ENCODE data around the gene FBRSL1. TPM values are rescaled to one million over a fixed set of nuclear protein-coding genes. Genes with fewer than 3 reads are reported as not detected.

FBRSL1 gene
- total RNA-seq, 3 donors from 2014 or later (not counting 1 experiment from before 2014, with no cell fraction given): 67.5 to 78.0 (median 76.2) TPM

DNA sequence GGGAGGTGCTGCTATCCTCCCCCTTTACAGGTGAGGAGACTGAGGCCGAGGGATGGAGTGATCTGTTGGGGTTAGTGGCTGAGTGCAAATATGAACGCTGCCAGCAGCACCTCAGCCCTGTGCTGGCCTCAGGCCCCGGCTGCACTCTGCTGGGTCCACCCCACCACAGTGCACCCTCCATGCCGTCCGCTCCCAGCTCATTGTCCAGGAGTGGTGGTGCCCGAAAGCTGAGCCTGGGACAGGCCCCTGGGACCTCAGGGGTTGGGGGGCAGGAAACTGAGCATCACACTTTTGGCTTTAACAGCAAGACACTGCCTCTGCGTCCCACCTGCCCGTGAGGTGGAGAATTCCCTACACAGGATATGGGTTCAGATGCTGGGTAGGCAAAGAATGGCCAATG lies 31.5 kb upstream of the FBRSL1 start:
- no peaks in the 10 kb centered on the region for H3K27me3 Mint-ChIP-seq (ENCODE audit: low read depth in 2 of 2)
- H3K4me3 Mint-ChIP-seq: no peak overlapping the region
- Histone ChIP-seq H3K9me3 (ENCODE audit: control insufficient read depth, insufficient read depth, low read length) (no peaks in the 10 kb centered on the region), H3K36me3 (ENCODE audit: control insufficient read depth, insufficient read depth, low read length) (no peaks in the 10 kb centered on the region), H3K4me1 (ENCODE audit: control insufficient read depth, insufficient read depth, low read length) (peaks cover 32% of the 10 kb centered on the region), H3K4me3 (ENCODE audit: low read length) (no peak overlapping the region), H3K27me3 (ENCODE audit: control insufficient read depth, insufficient read depth, low read length) (no peaks in the 10 kb centered on the region), H3K27ac (ENCODE audit: low read length) (no peak overlapping the region)
- DNase-seq: no peak
- H3K4me1 Mint-ChIP-seq: peaks cover 5 to 24% of the 10 kb centered on the region in 2 donors
- H3K27ac Mint-ChIP-seq: no peak overlapping the region
- no peaks in the 10 kb centered on the region for H3K36me3 Mint-ChIP-seq
- no peak for ATAC-seq
- intact Hi-C loops (cut with micrococcal nuclease): no loop called here
- 87% methylated on average over 8 of the region's 8 CpGs for WGBS (ENCODE audit: insufficient coverage)
- H3K9me3 Mint-ChIP-seq: no peaks in the 10 kb centered on the region
- TF ChIP-seq, protein P1, sequence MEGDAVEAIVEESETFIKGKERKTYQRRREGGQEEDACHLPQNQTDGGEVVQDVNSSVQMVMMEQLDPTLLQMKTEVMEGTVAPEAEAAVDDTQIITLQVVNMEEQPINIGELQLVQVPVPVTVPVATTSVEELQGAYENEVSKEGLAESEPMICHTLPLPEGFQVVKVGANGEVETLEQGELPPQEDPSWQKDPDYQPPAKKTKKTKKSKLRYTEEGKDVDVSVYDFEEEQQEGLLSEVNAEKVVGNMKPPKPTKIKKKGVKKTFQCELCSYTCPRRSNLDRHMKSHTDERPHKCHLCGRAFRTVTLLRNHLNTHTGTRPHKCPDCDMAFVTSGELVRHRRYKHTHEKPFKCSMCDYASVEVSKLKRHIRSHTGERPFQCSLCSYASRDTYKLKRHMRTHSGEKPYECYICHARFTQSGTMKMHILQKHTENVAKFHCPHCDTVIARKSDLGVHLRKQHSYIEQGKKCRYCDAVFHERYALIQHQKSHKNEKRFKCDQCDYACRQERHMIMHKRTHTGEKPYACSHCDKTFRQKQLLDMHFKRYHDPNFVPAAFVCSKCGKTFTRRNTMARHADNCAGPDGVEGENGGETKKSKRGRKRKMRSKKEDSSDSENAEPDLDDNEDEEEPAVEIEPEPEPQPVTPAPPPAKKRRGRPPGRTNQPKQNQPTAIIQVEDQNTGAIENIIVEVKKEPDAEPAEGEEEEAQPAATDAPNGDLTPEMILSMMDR (IDR thresholded peaks at IDR 0.05): no peak

DNA sequence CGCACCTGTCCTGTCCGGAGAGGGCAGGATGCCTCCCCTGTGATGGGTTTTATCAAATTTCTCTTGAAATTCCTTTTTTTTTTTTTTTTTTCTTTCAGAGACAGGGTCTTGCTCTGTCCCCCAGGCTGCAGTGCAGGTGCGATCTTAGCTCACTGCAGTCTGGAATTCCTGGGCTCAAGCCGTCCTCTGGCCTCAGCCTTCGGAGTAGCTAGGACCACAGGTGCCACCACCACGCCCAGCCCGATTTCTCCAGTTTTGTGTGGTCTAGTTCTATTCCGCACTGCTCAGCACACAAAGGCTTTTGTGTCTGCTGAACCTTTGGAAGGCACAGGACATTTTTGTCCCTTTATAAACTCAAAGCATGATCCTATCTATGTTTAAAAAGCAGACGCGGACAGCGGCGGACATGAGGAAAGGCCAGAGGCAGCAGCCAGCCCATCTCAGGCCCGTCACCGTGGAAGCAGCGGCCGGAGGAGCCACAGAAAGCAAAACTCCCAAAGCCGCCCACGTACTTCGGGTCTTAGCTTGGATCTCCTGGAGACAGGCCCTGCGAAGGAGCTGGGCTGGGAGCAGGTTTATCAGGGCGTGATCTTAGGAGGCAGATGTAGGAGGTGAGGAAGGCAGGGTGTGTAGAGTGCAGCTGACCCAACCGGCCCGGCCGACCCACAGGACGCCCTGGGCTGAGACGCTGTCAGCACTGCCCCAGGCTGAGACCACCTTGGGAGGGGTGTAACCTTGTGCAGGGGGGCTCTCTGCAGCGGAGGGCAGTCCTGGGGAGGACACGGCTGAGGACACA lies 30.9 kb upstream of the FBRSL1 start:
- Histone ChIP-seq H3K36me3 (ENCODE audit: control insufficient read depth, insufficient read depth, low read length) (no peaks in the 10 kb centered on the region), H3K4me1 (ENCODE audit: control insufficient read depth, insufficient read depth, low read length) (peaks cover 29% of the 10 kb centered on the region), H3K27ac (ENCODE audit: low read length) (no peak overlapping the region), H3K9me3 (ENCODE audit: control insufficient read depth, insufficient read depth, low read length) (no peaks in the 10 kb centered on the region), H3K4me3 (ENCODE audit: low read length) (no peak overlapping the region), H3K27me3 (ENCODE audit: control insufficient read depth, insufficient read depth, low read length) (no peaks in the 10 kb centered on the region)
- peaks cover 5 to 21% of the 10 kb centered on the region in 2 donors for H3K4me1 Mint-ChIP-seq
- intact Hi-C loops (cut with micrococcal nuclease): no loop called here
- H3K9me3 Mint-ChIP-seq: no peaks in the 10 kb centered on the region
- H3K36me3 Mint-ChIP-seq: no peaks in the 10 kb centered on the region
- H3K27me3 Mint-ChIP-seq (ENCODE audit: low read depth in 2 of 2): no peaks in the 10 kb centered on the region
- 93% methylated on average over 28 of the region's 28 CpGs for WGBS (ENCODE audit: insufficient coverage)
- H3K27ac Mint-ChIP-seq: no peak overlapping the region
- no peak for ATAC-seq
- DNase-seq: no peak
- TF ChIP-seq, protein P1 (IDR thresholded peaks at IDR 0.05): no peak
- no peak overlapping the region for H3K4me3 Mint-ChIP-seq

GRCh38 chr12:132460571-132460970 lies 29.4 kb upstream of the FBRSL1 start:
- TF ChIP-seq, protein P1 (IDR thresholded peaks at IDR 0.05): no peak
- Mint-ChIP-seq H3K9me3 (no peaks in the 10 kb centered on the region), H3K27me3 (ENCODE audit: low read depth in 2 of 2) (no peaks in the 10 kb centered on the region), H3K4me3 (no peak overlapping the region), H3K4me1 (peaks cover 3 to 5% of the 10 kb centered on the region in 2 donors), H3K27ac (no peak overlapping the region), H3K36me3 (no peaks in the 10 kb centered on the region)
- Histone ChIP-seq H3K36me3 (ENCODE audit: control insufficient read depth, insufficient read depth, low read length) (no peaks in the 10 kb centered on the region), H3K27me3 (ENCODE audit: control insufficient read depth, insufficient read depth, low read length) (no peaks in the 10 kb centered on the region), H3K4me1 (ENCODE audit: control insufficient read depth, insufficient read depth, low read length) (peaks cover 17% of the 10 kb centered on the region), H3K27ac (ENCODE audit: low read length) (no peak overlapping the region), H3K9me3 (ENCODE audit: control insufficient read depth, insufficient read depth, low read length) (no peaks in the 10 kb centered on the region), H3K4me3 (ENCODE audit: low read length) (no peak overlapping the region)
- no peak for ATAC-seq
- DNase-seq: no peak
- intact Hi-C loops (cut with micrococcal nuclease): no loop called here
- WGBS (ENCODE audit: insufficient coverage): 86% methylated on average over 13 of the region's 13 CpGs

GRCh38 chr12:132461526-132461925 lies 28.4 kb upstream of the FBRSL1 start:
- no peak for ATAC-seq
- H3K36me3 Mint-ChIP-seq: no peaks in the 10 kb centered on the region
- peaks cover 0 to 4% of the 10 kb centered on the region in 2 donors for H3K27me3 Mint-ChIP-seq (ENCODE audit: low read depth in 2 of 2)
- H3K9me3 Mint-ChIP-seq: no peaks in the 10 kb centered on the region
- 97% methylated on average over 10 of the region's 10 CpGs for WGBS (ENCODE audit: insufficient coverage)
- Histone ChIP-seq H3K27ac (ENCODE audit: low read length) (no peak overlapping the region), H3K27me3 (ENCODE audit: control insufficient read depth, insufficient read depth, low read length) (peaks cover 4% of the 10 kb centered on the region), H3K4me1 (ENCODE audit: control insufficient read depth, insufficient read depth, low read length) (peaks cover 21% of the 10 kb centered on the region), H3K4me3 (ENCODE audit: low read length) (no peak overlapping the region), H3K36me3 (ENCODE audit: control insufficient read depth, insufficient read depth, low read length) (no peaks in the 10 kb centered on the region), H3K9me3 (ENCODE audit: control insufficient read depth, insufficient read depth, low read length) (no peaks in the 10 kb centered on the region)
- intact Hi-C loops (cut with micrococcal nuclease): no loop called here
- no peak overlapping the region for H3K4me3 Mint-ChIP-seq
- DNase-seq: no peak
- TF ChIP-seq, protein P1 (IDR thresholded peaks at IDR 0.05): no peak
- no peak overlapping the region for H3K27ac Mint-ChIP-seq
- peaks cover 0 to 4% of the 10 kb centered on the region in 2 donors for H3K4me1 Mint-ChIP-seq

Data from natural killer cell (primary cell).